SKM-1 treated with dmso at 0.1 percent for 144 hours (cell line): ENCODE results near the gene ENOX1.

ENCODE experiments used
- DNase-seq: peaks from one replicate; lab custom pipeline; 2025; ENCODE audit not compliant: unreplicated experiment; lab: John Stamatoyannopoulos, UW

The ENOX1 gene

GRCh38 chr13:43555667-43556066 is 231.1 kb downstream of the ENOX1 start:
- no peak for DNase-seq

DNA sequence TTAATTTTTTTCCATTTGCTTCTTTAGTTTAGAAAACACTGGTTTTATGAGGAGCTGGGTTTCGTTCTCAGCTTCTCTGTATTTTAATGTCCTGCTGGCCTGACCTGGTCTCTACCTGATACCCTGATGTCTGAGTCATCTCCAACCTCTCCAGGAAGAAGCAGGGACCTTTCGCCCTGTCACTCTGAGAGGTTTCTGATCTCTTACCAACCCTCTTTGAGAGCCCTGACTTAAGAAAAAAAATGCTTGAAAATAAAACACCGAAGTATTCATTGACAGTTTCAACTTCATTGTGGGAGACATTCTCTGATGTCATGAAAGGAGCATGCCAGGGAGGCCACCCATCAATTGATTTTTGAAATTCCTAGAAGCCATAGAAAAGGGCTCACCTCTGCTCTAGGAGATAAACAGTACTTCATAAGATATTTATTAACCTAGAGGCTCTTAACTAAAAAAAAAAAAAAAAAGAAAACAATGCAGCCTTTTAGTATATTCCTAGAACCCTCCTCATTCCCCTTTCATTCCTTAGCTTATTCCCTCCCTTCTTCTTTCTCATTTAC is 234.8 kb downstream of the ENOX1 start:
- no peak for DNase-seq

GRCh38 chr13:43546816-43547215 is 240.0 kb downstream of the ENOX1 start:
- no peak for DNase-seq

DNA sequence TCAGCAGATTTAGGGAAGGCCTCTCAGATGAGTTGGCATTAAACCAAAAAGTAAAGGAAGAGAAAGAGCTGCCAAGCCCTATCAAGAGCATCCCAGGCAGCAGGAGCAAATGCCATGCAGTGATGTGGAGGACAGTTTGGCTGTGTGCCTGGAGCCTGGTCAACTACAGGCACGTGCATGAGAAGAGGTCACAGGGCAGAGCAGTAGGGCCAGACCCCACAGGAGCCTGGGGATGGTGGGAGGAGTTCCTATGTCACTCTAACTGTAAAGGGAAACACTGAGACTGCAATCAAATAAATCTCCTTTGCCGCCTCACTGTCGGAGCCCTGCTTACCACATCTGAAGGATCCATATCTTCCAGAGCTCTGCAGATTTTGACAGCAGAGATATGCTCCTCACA is 240.5 kb downstream of the ENOX1 start:
- no peak for DNase-seq

DNA sequence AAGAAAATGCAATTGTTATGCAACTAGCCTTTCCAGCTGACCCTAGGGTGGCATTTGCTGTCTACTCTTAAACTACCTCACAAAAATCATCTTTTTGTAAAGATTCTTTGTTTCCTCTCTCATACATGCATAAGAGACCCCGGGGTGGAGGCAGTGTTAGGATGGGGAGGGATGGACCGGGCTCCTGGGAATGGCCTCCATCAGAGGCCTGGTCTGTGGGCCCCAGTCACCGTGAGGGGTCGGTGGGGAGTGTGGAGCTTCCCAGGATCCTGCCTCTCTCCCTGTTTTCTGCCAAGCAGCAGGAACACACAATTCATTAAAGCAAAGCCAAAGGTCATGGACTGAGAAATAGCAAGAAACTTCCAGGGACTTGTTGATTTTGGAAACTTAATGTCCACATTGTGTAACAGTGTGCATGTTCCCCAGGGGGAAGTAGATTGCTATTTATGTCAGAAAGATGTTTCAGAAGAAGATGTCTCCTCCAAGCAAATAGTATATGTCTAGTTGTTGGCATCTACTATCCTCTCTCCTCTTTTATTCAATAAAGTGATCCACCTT is 241.4 kb downstream of the ENOX1 start:
- DNase-seq = no peak

- DNase-seq = no peak
Measured at GRCh38 chr13:43544631-43545030, 242.1 kb downstream of the ENOX1 start.

GRCh38 chr13:43544011-43544410 is 242.8 kb downstream of the ENOX1 start:
- DNase-seq = no peak

DNA sequence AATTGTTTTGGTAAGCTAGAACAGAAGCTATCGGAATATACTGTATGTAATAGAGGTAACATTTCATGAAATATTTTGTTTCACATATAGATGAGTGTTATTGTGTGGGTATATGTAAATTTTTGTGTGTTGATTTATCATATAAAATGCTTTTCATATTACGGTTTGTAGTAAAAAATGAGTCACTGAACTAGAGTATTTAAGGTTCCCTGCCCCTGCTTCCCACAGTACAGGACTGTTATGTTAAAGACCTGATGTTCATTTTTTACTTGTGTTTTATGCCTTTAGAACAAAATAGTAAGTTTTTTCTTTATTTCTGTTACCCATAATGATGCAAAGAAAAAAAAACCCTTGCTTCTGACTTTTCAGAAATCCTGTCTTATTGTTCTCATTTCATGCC is 243.4 kb downstream of the ENOX1 start:
- DNase-seq = no peak

- no peak for DNase-seq
Measured at GRCh38 chr13:43537124-43537523, 249.6 kb downstream of the ENOX1 start.

DNA sequence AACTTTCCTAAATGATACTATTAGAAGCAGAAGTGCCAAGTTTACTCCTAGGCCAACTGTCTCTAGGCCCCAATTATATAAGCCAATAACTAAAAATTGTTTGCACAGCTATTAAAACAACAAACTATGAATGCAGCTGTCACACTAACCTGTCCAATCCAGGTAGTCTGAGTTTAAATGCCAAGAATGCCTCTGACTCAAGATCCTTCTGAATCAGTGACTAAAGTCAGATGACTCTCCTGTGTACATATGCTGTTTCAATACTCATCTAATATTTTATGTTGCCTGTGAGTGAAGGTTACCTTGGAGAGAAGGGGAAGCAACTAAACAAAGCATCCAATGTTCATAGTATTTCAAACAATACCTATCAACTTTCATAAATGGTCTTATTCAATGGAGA is 257.0 kb downstream of the ENOX1 start:
- no peak for DNase-seq

DNA sequence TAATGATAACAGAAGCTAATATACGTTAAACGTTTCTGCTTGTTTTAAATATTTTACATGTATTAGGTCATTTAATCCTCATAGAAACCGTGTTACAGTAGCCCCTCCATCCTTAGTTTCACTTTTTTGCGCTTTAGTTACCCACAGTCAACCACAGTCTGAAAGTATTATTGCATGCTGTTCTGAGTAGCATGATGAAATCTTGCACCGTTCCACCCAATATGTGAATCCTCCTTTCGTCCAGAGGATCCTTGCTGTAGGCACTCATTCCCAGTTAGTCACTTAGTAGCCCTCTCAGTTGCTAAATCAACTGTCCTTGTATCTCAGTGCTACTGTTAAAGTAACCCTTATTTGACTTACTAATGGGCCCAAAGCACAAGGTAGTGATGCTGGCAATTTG is 257.8 kb downstream of the ENOX1 start:
- DNase-seq = no peak

- DNase-seq = no peak
Measured at GRCh38 chr13:43522788-43523187, 264.0 kb downstream of the ENOX1 start.

DNA sequence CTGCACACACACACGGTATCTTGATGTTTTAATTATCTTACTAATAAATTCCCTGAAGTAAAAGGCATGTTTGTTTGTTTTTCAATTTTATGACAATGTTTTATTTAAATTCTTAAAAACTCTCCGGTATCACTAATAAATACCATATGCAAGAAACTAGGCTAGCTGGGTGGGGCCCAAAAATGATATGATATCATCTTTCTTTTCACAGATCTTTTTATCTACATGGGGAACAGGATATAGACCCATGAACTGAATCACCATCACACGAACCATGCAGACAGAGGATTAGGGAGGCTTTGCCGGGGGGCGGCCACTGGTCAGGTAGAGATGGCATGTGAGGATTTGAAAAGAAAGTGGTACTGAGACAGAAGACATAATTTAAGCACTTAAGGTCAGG is 266.4 kb downstream of the ENOX1 start:
- no peak for DNase-seq

DNA sequence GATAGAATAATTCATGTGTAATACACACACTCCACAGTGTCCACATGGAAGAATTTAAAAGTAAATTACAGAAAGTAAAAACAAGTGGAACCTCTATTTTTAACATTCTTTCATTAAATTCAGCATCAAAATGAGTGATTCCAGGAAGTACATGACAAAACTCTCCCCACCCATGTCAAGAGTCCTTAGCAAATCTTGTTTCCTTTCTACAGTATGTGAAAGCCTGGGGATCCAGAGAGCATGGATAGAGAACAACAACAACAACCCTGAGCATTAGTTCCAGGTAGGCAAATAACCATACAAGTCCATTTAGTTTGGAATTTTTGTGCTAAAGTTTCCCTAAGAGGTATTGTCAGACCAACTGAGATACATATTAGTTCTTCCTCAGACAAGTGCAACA is 267.9 kb downstream of the ENOX1 start:
- no peak for DNase-seq

DNA sequence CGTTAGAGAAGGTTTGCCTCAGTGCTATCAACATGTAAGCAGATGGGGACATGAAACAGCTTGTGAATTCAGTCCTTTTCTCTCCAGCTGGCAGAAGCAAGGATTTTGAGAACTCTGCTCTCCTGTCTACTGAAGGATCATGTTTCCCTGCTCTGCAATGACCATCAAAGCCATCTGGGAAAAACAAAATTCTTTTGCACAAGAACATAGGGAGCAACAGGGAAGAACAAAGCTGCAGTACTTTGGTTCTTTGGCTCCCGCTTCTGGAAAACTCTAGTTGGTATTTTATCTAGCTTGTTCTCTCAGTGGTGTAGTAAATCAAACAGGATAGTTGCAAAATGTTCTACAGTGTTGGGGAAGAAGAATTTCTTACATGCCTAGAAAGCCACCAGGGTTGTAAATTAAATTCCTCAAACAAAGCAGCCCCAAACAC is 270.4 kb downstream of the ENOX1 start:
- DNase-seq = no peak

- no peak for DNase-seq
Measured at GRCh38 chr13:43515531-43515930, 271.2 kb downstream of the ENOX1 start.

DNA sequence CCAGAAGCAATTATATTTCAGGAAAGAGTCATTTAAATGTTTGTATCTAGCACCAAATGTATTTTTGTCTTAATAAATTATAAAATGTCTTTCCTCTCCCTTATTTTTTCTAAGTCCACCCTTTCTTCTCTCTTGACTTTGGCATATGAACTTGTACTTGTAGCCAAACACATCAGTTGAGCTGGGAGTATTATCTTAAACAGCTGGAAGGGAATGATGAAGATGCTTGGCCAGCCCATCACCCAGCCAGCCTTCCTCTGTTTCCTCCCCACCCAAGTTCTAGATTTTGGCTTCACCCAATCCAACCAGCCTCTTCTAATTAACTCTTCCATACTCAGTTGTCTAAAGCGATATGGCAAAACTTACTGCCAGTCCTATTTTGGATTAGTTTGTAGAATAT is 272.5 kb downstream of the ENOX1 start:
- DNase-seq = no peak

DNA sequence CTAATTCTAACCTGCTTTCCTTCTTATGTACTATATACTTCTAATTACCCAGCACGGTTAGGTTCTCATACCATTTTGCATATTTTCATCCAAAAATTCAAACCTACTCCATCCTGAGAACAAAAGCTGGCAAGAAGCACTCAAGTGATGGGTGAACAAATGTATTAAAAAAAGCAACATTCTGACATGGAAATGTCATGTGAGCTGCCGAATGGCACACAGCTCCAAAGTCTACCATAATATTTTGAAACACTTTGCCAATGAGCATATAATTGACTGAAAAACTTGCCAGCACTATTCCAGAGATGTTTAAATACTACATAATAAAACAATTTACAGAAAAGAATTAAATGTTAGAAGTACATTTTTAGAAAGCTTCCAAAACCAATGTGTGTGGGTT is 274.6 kb downstream of the ENOX1 start:
- no peak for DNase-seq

GRCh38 chr13:43510956-43511901 is 275.5 kb downstream of the ENOX1 start:
- DNase-seq = no peak

- DNase-seq = no peak
Measured at GRCh38 chr13:43495732-43496131, 291.0 kb downstream of the ENOX1 start.

DNA sequence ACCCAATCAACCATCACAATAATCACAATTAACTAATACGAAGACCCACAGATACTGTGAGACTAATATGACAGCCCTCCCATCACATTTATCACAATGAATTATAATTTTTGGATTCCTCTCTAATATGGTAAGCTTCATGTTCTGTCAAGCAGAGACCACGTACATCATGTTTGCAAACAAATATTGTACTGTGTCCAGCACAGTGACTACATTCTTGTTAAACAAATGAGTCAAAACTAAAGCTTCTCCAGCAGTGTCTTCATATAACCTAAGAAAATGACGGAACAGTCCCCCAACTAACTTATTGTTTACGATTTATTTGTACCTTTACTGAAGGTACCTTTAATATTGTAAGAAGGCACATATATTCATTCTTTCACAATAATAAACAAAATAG is 292.6 kb downstream of the ENOX1 start:
- no peak for DNase-seq

DNA sequence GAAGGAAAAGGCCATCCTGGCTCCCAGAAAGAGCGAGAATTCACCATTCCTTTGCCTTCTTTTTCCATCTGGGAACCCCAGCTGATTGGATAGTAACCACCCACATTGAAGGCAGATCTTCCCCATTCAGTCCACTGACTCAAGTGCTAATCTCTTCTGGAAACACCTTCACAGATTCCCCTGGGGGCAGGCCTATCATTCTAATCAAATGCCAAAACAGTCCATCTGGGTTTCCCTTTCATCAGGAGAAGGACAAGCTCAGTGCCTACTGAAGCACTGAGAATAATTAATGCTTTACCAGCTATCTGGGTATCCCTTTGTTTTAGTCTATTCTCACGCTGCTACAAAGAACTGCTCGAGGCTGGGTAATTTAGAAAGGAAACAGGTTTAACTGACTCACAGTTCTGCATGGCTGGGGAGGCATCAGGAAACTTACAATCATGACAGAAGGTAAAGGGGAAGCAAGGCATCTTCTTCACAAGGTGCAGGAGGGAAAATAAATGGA is 293.2 kb downstream of the ENOX1 start:
- DNase-seq = no peak
